Measurements from ENCODE around the gene ZNF90. TPM values are rescaled to one million over a fixed set of nuclear protein-coding genes. Genes with fewer than 3 reads are reported as not detected.
A peak's percentile ranks its signal among the peaks of the same experiment; 100 is the strongest.

The ZNF90 gene
- total RNA-seq (2014; rRNA removed; shearing (Covaris generic)) (11.9 and 18.1 TPM in 2 replicates), total RNA-seq (2022) (27.0 and 27.6 TPM in 2 replicates), Bru-seq, nascent RNA (percentile 76 among the genes with signal in this experiment), BruChase-seq, experiment 1, labeled RNA remaining after a 6-hour chase (percentile 84 among the genes with signal in this experiment), BruChase-seq, experiment 2, labeled RNA remaining after a 2-hour chase (percentile 85 among the genes with signal in this experiment)
- long read RNA-seq, partial matches to known transcripts, result 3 of 14 reads
- long read RNA-seq, other reads (novel, unspliced or antisense), result 9 of 14 reads

DNA sequence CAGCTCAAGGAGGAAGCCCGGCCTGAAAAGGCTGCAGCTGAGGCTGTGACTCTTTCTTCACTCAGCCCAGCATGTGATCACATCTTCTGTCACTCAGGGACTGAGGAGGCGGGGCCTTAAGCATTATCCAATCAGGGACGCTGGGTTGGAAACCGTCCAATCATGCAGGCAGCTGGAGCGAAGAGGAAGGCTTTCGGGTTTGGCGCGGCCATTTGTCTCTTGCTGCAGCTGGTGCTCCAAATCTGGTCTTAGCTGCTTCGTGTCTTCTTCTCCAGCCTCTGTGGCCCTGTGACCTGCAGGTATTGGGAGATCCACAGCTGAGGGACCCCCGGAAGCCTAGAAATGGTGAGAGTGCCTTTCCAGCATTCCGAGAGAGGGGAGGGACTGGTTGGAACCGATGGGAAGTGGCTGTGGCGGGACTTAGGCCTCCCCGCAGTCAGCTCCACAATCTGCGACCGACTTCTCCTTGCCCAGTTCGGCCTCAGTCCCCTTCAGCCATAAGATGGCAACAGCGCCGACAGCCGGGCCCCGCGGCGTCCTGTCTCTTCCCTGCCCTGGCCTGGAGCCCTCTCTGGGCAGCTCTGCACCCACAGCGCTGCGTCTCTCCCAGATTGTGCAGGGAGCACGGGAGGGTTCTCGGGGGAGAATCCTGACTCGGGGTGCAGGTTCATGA is at the start of gene ZNF90:
Gene ZNF90, plus strand, starts transcription at position 210 of the 673 bp plus-strand sequence. Its CDS starts 133 bp downstream, at position 343.
- H3K4me2 ChIP-seq (ENCODE audit: low read length), result peak within 1 kb of the TSS; percentile 78

GRCh38 chr19:20028611-20029010 is 49.2 kb upstream of the ZNF90 start:
- ChIA-PET POLR2A (no interaction called here), CTCF (ENCODE audit: unreplicated experiment) (no interaction called here)
- no peaks in the 10 kb centered on the region for H3K79me2 ChIP-seq (ENCODE audit: insufficient read depth, low read depth, low read length)
- no peak overlapping the region for H3K4me2 ChIP-seq (ENCODE audit: low read length)
- intact Hi-C loops (cut with micrococcal nuclease; ENCODE audit: unreplicated experiment), result no loop called here
- H3K9me3 ChIP-seq (ENCODE audit: low read length), result 0 out of 2 replicates have a peak, but pooled peaks cover 9% of the 10 kb centered on the region
- H3K4me1 ChIP-seq (ENCODE audit: insufficient read depth, low read length, poor library complexity, severe bottlenecking), result no peaks in the 10 kb centered on the region
- H4K20me1 ChIP-seq (ENCODE audit: insufficient read depth, low read length), result no peaks in the 10 kb centered on the region
- TF ChIP-seq CTCF (conservative IDR thresholded peaks at IDR 0.05; ENCODE audit: low read length) (no peak), EZH2phosphoT487 (IDR thresholded peaks at IDR 0.05; ENCODE audit: borderline replicate concordance, low read depth, low read length) (no peak)
- peaks cover 72% of the 10 kb centered on the region for H3K36me3 ChIP-seq (ENCODE audit: insufficient read depth, low read length)
- no peak overlapping the region for H2AFZ ChIP-seq (ENCODE audit: low read length)
- no peaks in the 10 kb centered on the region for H3K9me2 ChIP-seq (ENCODE audit: insufficient read depth, low read length)
- no peak overlapping the region for H3K4me3 ChIP-seq (ENCODE audit: low read depth, low read length, poor library complexity, severe bottlenecking)
- H3K27ac ChIP-seq (ENCODE audit: low read depth, low read length, poor library complexity, severe bottlenecking), result no peak overlapping the region
- BruUV-seq (replicated peaks), result no TSS peak
- no peak for DNase-seq (ENCODE audit: low spot score)

More for the DNA sequence above, at the start of gene ZNF90:
- ChIA-PET POLR2A (interaction anchor here (0.9 kb wide), 1 partner anchor 11 kb away, joined by 4 read pairs; no protein-coding TSS in a partner anchor), CTCF (ENCODE audit: unreplicated experiment) (no interaction called here)
- Histone ChIP-seq H3K9me3 (ENCODE audit: low read length) (no peaks in the 10 kb centered on the region), H4K20me1 (ENCODE audit: insufficient read depth, low read length) (no peaks in the 10 kb centered on the region), H3K9me2 (ENCODE audit: insufficient read depth, low read length) (no peaks in the 10 kb centered on the region), H3K4me3 (ENCODE audit: low read depth, low read length, poor library complexity, severe bottlenecking) (peak within 1 kb of the TSS; percentile 80), H2AFZ (ENCODE audit: low read length) (no peak within 1 kb of the TSS), H3K79me2 (ENCODE audit: insufficient read depth, low read depth, low read length) (peaks cover 40% of the 10 kb centered on the region), H3K36me3 (ENCODE audit: insufficient read depth, low read length) (peaks cover 24% of the 10 kb centered on the region), H3K27ac (ENCODE audit: low read depth, low read length, poor library complexity, severe bottlenecking) (peak within 1 kb of the TSS; percentile 51), H3K4me1 (ENCODE audit: insufficient read depth, low read length, poor library complexity, severe bottlenecking) (no peaks in the 10 kb centered on the region)
- TSS peak; percentile 62 for BruUV-seq (replicated peaks)
- peak; percentile 93 for DNase-seq (ENCODE audit: low spot score)
- TF ChIP-seq EZH2phosphoT487 (IDR thresholded peaks at IDR 0.05; ENCODE audit: borderline replicate concordance, low read depth, low read length) (no peak), CTCF (conservative IDR thresholded peaks at IDR 0.05; ENCODE audit: low read length) (0 out of 2 replicates have a peak, but pooled peaks have one; percentile 25)
- intact Hi-C loops (cut with micrococcal nuclease; ENCODE audit: unreplicated experiment), result no loop called here

- no peak overlapping the region for H3K4me3 ChIP-seq (ENCODE audit: low read depth, low read length, poor library complexity, severe bottlenecking)
- peaks cover 11% of the 10 kb centered on the region for H3K4me1 ChIP-seq (ENCODE audit: insufficient read depth, low read length, poor library complexity, severe bottlenecking)
- H2AFZ ChIP-seq (ENCODE audit: low read length), result no peak overlapping the region
- peaks cover 22% of the 10 kb centered on the region for H3K79me2 ChIP-seq (ENCODE audit: insufficient read depth, low read depth, low read length)
- H3K9me3 ChIP-seq (ENCODE audit: low read length), result peaks cover 13% of the 10 kb centered on the region
- peaks cover 50% of the 10 kb centered on the region for H3K36me3 ChIP-seq (ENCODE audit: insufficient read depth, low read length)
- ChIA-PET CTCF (ENCODE audit: unreplicated experiment) (no interaction called here), POLR2A (no interaction called here)
- no TSS peak for BruUV-seq (replicated peaks)
- no peak overlapping the region for H3K27ac ChIP-seq (ENCODE audit: low read depth, low read length, poor library complexity, severe bottlenecking)
- H3K9me2 ChIP-seq (ENCODE audit: insufficient read depth, low read length), result no peaks in the 10 kb centered on the region
- no peak for DNase-seq (ENCODE audit: low spot score)
- TF ChIP-seq EZH2phosphoT487 (IDR thresholded peaks at IDR 0.05; ENCODE audit: borderline replicate concordance, low read depth, low read length) (no peak), CTCF (conservative IDR thresholded peaks at IDR 0.05; ENCODE audit: low read length) (no peak)
- H4K20me1 ChIP-seq (ENCODE audit: insufficient read depth, low read length), result no peaks in the 10 kb centered on the region
- intact Hi-C loops (cut with micrococcal nuclease; ENCODE audit: unreplicated experiment), result no loop called here
- H3K4me2 ChIP-seq (ENCODE audit: low read length), result no peak overlapping the region
These were observed 41.9 kb upstream of the ZNF90 start for GRCh38 chr19:20035935-20036334.

Measured in OCI-LY7 (cell line).